Endothelial cell of hepatic sinusoid (primary cell): ENCODE data around the gene SMIM8.

Experiments
- in situ Hi-C: cut with HindIII; loops from 2 replicates; pipeline ENCODE4 v1.10.0; 2017; ENCODE audit warnings: low sequenced_read_pairs

SMIM8 gene

GRCh38 chr6:87333591-87334181 is 11.3 kb downstream of the SMIM8 start:
- in situ Hi-C loops = no loop called here

DNA sequence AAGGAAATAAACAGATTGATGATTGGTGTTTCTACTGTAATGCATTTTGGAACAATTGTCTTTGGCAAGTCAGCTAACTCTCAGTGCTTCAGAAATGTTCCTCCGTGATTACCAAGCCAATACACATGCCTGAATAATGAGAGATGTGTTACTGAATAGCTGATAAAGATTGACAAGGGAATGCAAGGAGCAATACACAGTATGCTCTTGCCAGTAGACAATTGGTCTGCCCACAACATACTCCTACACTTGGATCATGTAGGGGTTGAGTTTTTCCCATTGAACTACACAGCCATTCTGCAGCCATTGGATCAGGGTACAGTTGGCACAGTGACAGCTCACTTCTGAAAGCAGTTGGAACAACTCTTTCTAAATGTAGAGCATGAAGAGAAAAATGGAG is 12.3 kb downstream of the SMIM8 start:
- in situ Hi-C loops = no loop called here

- in situ Hi-C loops = no loop called here
Measured at GRCh38 chr6:87336367-87336766, 14.0 kb downstream of the SMIM8 start.

GRCh38 chr6:87340230-87340629 is 17.8 kb downstream of the SMIM8 start:
- in situ Hi-C loops = no loop called here

DNA sequence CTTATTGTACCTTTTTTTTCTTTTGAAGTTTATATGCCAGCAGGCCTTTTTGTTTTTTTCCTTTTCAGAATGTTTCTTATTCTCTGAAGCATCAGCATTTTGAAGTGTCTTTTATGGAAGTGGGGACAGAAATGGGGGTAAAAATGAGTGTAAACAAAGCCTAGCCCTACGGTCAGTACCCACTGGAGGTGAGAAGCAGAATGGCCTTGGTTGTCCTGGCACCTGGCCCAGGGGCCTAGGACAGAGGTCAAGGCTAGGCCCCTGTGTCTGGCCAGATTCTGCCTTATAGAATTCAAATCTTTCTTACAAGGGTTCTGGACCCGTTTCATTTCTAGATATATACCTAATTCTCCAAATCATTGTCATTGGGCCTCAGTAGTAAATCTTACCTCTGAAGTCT is 18.8 kb downstream of the SMIM8 start:
- in situ Hi-C loops = no loop called here

- in situ Hi-C loops = no loop called here
Measured at GRCh38 chr6:87341899-87342298, 19.5 kb downstream of the SMIM8 start.

- in situ Hi-C loops = no loop called here
Measured at GRCh38 chr6:87342829-87343228, 20.4 kb downstream of the SMIM8 start.

- in situ Hi-C loops = no loop called here
Measured at GRCh38 chr6:87344731-87345130, 22.3 kb downstream of the SMIM8 start, which contains the start of gene C6orf163. TSS of gene C6orf163 (plus strand) at chr6:87344813. CDS start at chr6:87345100, 287 bp downstream.

DNA sequence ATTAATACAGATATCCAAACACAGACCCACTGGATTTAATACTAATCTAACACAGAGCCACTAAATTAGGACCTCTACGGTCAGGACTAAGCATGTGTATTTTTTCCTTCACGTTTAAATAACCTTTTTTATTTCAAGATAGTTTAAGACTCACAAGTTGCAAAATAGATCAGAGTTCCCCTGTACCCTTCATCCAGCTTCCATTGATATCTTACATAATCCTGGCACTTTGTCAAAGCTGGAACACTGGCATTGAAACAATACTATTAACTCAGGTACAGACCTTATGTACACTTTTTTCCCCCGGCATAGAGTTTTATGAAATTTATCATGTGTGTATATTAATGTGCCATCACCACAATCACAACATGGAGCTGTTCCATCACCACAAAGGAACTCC is 24.3 kb downstream of the SMIM8 start:
- in situ Hi-C loops = no loop called here

GRCh38 chr6:87349896-87350295 is 27.5 kb downstream of the SMIM8 start:
- in situ Hi-C loops = no loop called here

GRCh38 chr6:87350516-87350915 is 28.1 kb downstream of the SMIM8 start:
- in situ Hi-C loops = no loop called here

GRCh38 chr6:87351583-87351982 is 29.2 kb downstream of the SMIM8 start:
- in situ Hi-C loops = no loop called here

DNA sequence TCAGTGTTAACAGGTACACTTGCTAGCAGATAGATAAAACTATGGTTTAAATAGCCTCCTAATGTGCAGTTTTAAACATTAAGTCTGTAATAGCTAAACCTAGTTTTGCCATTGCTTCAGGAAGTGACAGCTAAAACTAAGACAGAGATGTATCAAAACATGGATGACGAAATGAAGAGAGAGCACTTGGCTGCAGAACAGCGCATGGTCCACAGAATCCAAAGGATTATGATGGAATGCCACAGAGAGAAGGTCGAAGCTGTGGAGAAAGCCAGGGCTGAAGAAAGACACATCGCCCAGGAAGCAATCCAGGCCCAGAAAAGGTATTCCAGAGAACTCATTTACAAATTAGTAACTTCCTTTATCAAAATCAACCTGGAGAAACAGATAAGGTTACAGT is 33.8 kb downstream of the SMIM8 start:
- in situ Hi-C loops = no loop called here

DNA sequence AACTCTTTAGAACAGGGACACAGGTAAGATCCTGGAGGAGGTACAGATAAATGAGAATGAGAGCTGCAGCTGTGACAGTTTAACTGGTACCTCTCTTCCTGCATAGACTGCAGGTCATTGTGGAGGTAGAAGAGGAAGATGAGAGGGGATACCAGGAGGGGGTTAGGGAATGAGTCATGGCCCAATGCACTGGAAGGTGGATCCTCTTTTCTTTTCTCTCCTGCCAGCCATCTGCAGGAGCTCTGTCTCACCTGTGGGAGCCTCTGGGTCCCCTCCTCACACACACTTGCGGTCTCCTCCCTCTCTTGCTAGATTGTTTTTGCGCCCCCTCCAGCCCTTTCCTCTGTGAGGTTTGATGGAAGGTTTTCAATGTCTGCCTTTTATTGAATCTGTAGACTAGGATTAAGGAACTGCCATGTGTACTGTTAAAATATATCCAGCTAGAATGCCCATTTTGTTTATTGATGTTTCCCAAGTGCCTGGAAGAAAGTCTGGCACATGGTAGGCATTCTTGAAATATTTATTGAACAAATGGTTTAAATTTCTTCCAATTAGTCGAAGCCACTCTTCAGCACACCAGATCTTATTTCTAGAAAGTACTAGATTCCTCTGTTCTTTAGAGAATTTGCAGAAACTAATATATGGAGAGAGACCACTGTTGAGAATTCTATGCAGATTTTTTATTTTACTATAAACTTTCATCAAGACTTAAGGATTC is 35.2 kb downstream of the SMIM8 start:
- in situ Hi-C loops = no loop called here

GRCh38 chr6:87364602-87365252 is 42.3 kb downstream of the SMIM8 start:
- in situ Hi-C loops = no loop called here

GRCh38 chr6:87366072-87366827 is 43.9 kb downstream of the SMIM8 start:
- in situ Hi-C loops = no loop called here

GRCh38 chr6:87366899-87367298 is 44.5 kb downstream of the SMIM8 start:
- in situ Hi-C loops = no loop called here

- in situ Hi-C loops = no loop called here
Measured at GRCh38 chr6:87373377-87373776, 51.0 kb downstream of the SMIM8 start.

- in situ Hi-C loops = no loop called here
Measured at GRCh38 chr6:87375315-87375714, 52.9 kb downstream of the SMIM8 start.

GRCh38 chr6:87376643-87377042 is 54.3 kb downstream of the SMIM8 start:
- in situ Hi-C loops = no loop called here

- in situ Hi-C loops = no loop called here
Measured at GRCh38 chr6:87378947-87379346, 56.6 kb downstream of the SMIM8 start.
